ENCODE measurements around the gene SPTSSB. TPM values are rescaled to one million over a fixed set of nuclear protein-coding genes. Genes with fewer than 3 reads are reported as not detected.

The SPTSSB gene
- total and polyA plus RNA-seq, 12 donors = 0.06 to 0.97 (median 0.14) TPM; not detected in 5

- Histone ChIP-seq H3K9me3 (replicated peaks in 1 of 3) (no peaks in the 10 kb centered on the region), H3K27me3 (no peaks in the 10 kb centered on the region), H3K36me3 (replicated peaks in 1 of 2) (no peaks in the 10 kb centered on the region), H3K4me1 (replicated peaks in 1 of 2) (no peaks in the 10 kb centered on the region), H3K27ac (no peak overlapping the region), H3K4me3 (no peak overlapping the region)
- 90 to 93% (median 92%) methylated on average over 5 of the region's 5 CpGs for WGBS, 4 donors
- TF ChIP-seq CTCF (IDR thresholded peaks at IDR 0.05) (no peak), POLR2A (IDR thresholded peaks at IDR 0.05) (no peak)
- no peak for DNase-seq
- intact Hi-C loops (cut with DNase I) = no loop called here
Observed at GRCh38 chr3:161347726-161348125, 23.6 kb downstream of the SPTSSB start.

- 26 to 65% (median 51%) methylated on average over 2 of the region's 2 CpGs for WGBS, 4 donors
- no peaks in the 10 kb centered on the region for H3K36me3 ChIP-seq (replicated peaks in 1 of 2)
Observed at GRCh38 chr3:161345023-161345422, 26.3 kb downstream of the SPTSSB start.

GRCh38 chr3:161343986-161344385 is 27.3 kb downstream of the SPTSSB start:
- Histone ChIP-seq H3K27ac (no peak overlapping the region), H3K27me3 (no peaks in the 10 kb centered on the region), H3K36me3 (replicated peaks in 1 of 2) (no peaks in the 10 kb centered on the region), H3K4me3 (no peak overlapping the region), H3K9me3 (replicated peaks in 1 of 3) (no peaks in the 10 kb centered on the region), H3K4me1 (replicated peaks in 1 of 2) (no peaks in the 10 kb centered on the region)
- DNase-seq = no peak
- TF ChIP-seq CTCF (IDR thresholded peaks at IDR 0.05) (no peak), POLR2A (IDR thresholded peaks at IDR 0.05) (no peak)
- WGBS, 4 donors = 84 to 100% (median 95%) methylated on average over 1 of the region's 1 CpG
- intact Hi-C loops (cut with DNase I) = no loop called here

More at GRCh38 chr3:161345023-161345422, 26.3 kb downstream of the SPTSSB start:
- H3K4me3 ChIP-seq = no peak overlapping the region
- H3K9me3 ChIP-seq (replicated peaks in 1 of 3) = no peaks in the 10 kb centered on the region
- no peaks in the 10 kb centered on the region for H3K27me3 ChIP-seq
- H3K27ac ChIP-seq = no peak overlapping the region
- TF ChIP-seq CTCF (IDR thresholded peaks at IDR 0.05) (no peak), POLR2A (IDR thresholded peaks at IDR 0.05) (no peak)
- H3K4me1 ChIP-seq (replicated peaks in 1 of 2) = no peaks in the 10 kb centered on the region
- intact Hi-C loops (cut with DNase I) = no loop called here
- no peak for DNase-seq

- H3K4me3 ChIP-seq = no peak overlapping the region
- no peaks in the 10 kb centered on the region for H3K36me3 ChIP-seq (replicated peaks in 1 of 2)
- H3K27me3 ChIP-seq = no peaks in the 10 kb centered on the region
- TF ChIP-seq CTCF (IDR thresholded peaks at IDR 0.05) (no peak), POLR2A (IDR thresholded peaks at IDR 0.05) (no peak)
- H3K27ac ChIP-seq = no peak overlapping the region
- no peaks in the 10 kb centered on the region for H3K9me3 ChIP-seq (replicated peaks in 1 of 3)
- H3K4me1 ChIP-seq (replicated peaks in 1 of 2) = no peaks in the 10 kb centered on the region
- WGBS, 4 donors = 74 to 78% (median 77%) methylated on average over 3 of the region's 3 CpGs
- DNase-seq = no peak
- intact Hi-C loops (cut with DNase I) = no loop called here
Observed at GRCh38 chr3:161343540-161343939, 27.8 kb downstream of the SPTSSB start.

Data from adrenal gland (tissue), 12 donors.